GM19452 (cell line): Measurements from ENCODE around the gene NMT2.
"Not testable (repeated sequence)": the region's sequence is repeated elsewhere in the genome, so short reads cannot be mapped to it uniquely, and the experiment has no call there.

Source experiments
- ATAC-seq: cut with Tn5 transposase; IDR thresholded peaks from one replicate; pipeline ENCODE4 v1.9.1; 2021; ENCODE audit not compliant: unreplicated experiment

Gene NMT2

GRCh38 chr10:15168291-15168785 is at the start of gene NMT2:
Gene NMT2, minus strand, starts transcription at chr10:15168693. Its CDS starts 81 bp downstream, at chr10:15168612.
- peak; percentile 89 for ATAC-seq

GRCh38 chr10:15216700-15217099 is 48.2 kb upstream of the NMT2 start:
- no peak for ATAC-seq

GRCh38 chr10:15214237-15214636 is 45.7 kb upstream of the NMT2 start:
- ATAC-seq: no peak

- ATAC-seq: no peak
Observed at GRCh38 chr10:15213461-15213861, 45.0 kb upstream of the NMT2 start.

DNA sequence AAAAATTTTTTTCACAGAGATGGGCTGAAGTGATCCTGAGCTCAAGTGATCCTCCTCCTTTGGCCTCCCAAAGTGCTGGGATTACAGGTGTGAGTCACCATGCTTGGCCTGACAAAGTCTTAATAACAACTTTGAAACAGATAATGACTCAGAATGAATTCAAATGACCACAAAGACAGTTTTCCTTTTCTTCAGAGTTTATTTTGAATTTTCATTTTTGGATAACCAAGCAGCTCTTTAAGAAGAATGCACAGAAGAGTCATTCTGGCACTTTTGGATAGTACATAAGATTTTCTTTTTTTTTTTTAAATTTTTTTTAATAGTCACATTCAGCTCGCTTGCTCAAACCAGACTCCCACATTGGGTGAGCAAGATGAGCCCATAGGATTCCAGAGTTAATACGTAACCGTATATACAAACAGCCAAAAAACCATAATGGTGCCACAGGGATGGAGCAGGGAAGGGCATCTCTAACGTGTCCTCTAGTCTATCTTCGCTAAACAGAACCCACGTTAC is 43.0 kb upstream of the NMT2 start:
- no peak for ATAC-seq

GRCh38 chr10:15210521-15210920 is 42.0 kb upstream of the NMT2 start:
- ATAC-seq: no peak

- ATAC-seq: peak; percentile 71
Observed at GRCh38 chr10:15209827-15210509, 41.5 kb upstream of the NMT2 start.

- no peak for ATAC-seq
Observed at GRCh38 chr10:15208221-15208620, 39.7 kb upstream of the NMT2 start.

- ATAC-seq: not testable (repeated sequence)
Observed at GRCh38 chr10:15207410-15207809, 38.9 kb upstream of the NMT2 start.

DNA sequence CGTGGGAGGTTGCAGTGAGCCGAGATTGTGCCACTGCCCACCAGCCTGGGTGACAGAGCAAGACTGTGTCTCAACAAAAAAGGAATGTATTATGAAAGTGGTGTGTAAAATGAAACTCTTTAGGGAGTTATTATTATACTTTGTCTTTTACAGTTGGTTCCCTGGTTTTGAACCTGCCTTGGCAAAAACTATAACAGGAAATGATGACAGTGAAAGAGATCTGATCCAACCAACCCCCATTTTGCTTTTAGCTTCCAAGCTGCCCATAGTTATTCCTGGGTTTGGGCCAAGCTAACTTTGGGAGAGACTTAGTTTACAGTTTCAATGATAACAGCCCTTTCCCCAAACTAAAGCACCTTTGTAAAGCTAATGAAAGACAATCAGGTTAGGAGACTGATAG is 34.1 kb upstream of the NMT2 start:
- ATAC-seq: no peak

- not testable (repeated sequence) for ATAC-seq
Observed at GRCh38 chr10:15202301-15202621, 33.8 kb upstream of the NMT2 start.

- ATAC-seq: no peak
Observed at GRCh38 chr10:15201589-15202300, 33.3 kb upstream of the NMT2 start.

DNA sequence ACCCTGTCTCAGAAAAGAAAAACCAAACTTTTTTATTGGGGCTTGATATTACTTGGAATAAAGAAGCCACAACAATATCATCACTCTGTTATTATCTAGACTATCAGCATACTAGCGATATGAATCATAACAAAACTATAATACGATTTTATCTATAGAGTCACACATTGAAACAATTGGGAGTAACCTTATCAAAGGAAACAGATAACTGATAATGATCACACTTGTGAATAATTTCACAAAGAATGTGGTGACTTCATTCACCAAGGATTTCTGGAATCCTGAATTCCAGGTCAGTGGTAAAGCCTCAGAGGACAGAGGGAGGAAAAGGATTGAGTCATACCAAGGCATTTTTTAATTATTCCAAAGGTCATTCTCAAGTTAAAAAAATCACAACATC is 32.1 kb upstream of the NMT2 start:
- ATAC-seq: no peak

DNA sequence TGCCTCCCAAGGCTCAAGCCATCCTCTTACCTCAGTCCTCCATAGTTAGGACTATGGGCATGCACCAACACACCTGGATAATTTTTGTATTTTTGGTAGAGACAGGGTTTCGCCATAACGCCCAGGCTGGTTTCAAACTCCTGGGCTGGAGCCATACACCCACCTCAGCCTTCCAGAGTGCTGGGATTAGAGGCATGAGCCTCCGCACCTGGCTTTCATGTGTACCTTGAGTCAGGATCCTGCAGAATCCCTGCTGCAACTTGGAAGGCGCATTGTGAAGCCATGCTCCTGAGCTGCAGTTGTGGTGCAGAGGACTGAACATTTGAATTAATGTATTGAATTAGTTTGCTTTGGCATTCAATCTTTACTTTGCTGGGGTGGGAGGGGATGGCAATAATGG is 29.4 kb upstream of the NMT2 start:
- no peak for ATAC-seq

- ATAC-seq: no peak
Observed at GRCh38 chr10:15197276-15197675, 28.8 kb upstream of the NMT2 start.

GRCh38 chr10:15196021-15196834 is 27.7 kb upstream of the NMT2 start:
- ATAC-seq: no peak

DNA sequence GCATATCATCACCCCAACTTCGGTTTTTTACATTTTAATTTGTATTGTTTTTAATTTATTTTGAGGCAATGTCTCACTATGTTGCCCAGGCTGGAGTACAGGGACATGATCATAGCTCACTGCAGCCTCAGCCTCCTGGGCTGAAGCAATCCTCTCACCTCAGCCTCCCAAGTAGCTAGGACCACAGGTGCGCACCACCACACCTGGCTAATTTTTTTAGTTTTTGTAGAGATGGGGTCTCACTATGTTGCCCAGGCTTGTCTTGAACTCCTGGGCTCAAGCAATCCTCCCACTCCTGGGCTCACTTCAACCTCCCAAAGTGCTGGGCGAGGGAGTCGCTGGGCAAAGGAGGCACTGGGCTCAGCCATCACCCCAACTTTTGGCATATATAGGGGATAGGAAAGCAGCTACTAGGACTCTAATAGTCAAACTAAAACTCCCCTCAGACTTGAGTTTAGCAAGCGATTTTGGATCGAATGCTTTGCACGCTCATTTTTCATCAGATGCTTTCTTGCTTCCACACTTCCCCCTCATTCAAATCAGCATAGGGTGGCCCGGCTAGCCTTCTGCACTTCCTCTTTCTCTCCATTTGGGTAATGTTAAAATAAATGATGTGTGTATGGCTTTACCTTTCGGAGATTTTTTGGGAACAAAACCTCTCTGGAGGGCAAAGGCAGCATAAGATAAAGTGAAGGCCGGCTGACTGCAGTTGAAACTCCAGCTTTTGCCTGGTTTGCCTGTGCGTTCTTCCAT is 20.8 kb upstream of the NMT2 start:
- ATAC-seq: no peak

DNA sequence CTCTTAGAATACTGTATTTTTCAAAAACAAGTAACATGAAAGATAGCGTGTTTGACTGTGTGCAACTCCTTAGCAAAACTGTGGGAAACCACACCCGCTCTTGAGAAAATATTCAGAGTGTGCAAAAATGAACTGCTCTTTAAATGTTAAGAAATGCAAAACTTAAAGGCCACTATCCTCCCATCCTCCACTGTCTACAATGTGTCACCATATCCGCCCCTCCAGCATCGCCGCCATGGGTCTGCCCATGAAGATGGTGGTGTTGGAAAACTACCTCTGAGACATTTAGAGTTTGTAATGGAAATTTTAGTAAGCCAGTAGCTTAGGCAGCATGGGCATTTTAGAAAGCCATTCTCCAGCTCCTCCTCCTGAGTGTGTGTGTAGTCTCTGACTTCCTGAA is 20.1 kb upstream of the NMT2 start:
- no peak for ATAC-seq

DNA sequence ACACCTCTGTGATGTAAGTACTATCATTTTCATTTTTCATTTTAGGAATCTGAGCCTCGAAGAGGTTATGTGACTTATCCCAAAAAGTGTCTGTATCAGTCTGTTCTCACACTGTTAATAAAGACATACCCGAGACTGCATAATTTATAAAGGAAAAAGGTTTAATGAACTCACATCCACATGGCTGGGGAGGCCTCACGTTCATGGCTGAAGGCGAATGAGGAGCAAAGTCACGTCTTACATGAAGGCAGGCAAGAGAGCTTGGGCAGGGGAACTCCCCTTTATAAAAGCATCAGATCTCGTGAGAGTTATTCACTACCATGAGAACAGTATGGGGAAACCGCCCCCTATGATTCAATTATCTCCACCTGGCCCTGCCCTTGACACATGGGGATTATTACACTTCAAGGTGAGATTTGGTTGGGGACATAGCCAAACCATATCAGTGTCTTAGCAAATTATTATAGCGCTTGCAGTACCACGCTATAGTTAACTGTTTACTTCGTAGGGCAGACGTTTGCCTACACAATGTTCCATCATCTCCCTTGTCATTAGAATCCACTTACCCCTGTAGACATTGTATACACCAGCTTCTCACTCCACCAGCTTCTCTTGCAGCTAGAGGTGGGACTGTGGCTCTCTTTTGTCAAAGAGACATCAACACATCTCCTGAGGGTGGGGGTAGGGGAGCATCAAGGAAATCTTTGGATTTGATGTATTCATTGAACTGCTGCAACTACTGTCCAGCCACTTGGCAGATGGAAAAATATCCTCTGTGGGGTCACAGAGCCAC is 15.4 kb upstream of the NMT2 start:
- ATAC-seq: no peak
